ENCODE measurements around the gene MEGF6. TPM values are rescaled to one million over a fixed set of nuclear protein-coding genes. Genes with fewer than 3 reads are reported as not detected.
A peak's percentile ranks its signal among the peaks of the same experiment; 100 is the strongest.

The MEGF6 gene
- total and polyA plus RNA-seq, 9 of the 15 experiments (the other 6 are each of a cell fraction or from before 2014, with no cell fraction given): 0.03 to 1.7 (median 0.24) TPM; not detected in 3

GRCh38 chr1:3459940-3460671 is 151.2 kb downstream of the MEGF6 start:
- no peak overlapping the region for H3K4me2 ChIP-seq (ENCODE audit: insufficient read depth, low read length)
- H3K4me3 ChIP-seq: no peak overlapping the region
- ChIA-PET POLR2A (interaction anchor here (1.6 kb wide), 1 partner anchor 8 kb away, joined by 4 read pairs; no protein-coding TSS in a partner anchor), CTCF (ENCODE audit: low intra/inter-chr PET ratio) (no interaction called here)
- ATAC-seq (no peak; the same call in 2 of the 3 replicates), FAIRE-seq (no peak), DNase-seq (ENCODE audit: extremely low read depth in 1 of 4, low spot score in 3 of 4) (no peak)
- H3K36me3 ChIP-seq (ENCODE audit: control insufficient read depth, insufficient read depth, low read length): no peaks in the 10 kb centered on the region
- peaks cover 0 to 28% of the 10 kb centered on the region in 2 experiments; a peak in 2 of 5 replicates for H3K4me1 ChIP-seq (replicated peaks in 1 of 2; ENCODE audit: control insufficient read depth in 2 of 2, insufficient read depth in 2 of 2, low read length in 2 of 2)
- H3K9me3 ChIP-seq (replicated peaks; ENCODE audit: control insufficient read depth, insufficient read depth, low read depth, low read length): no peaks in the 10 kb centered on the region
- peaks cover 56% of the 10 kb centered on the region; the same call in 1 of the 2 replicates for H4K20me1 ChIP-seq (replicated peaks; ENCODE audit: control insufficient read depth, insufficient read depth, low read length)
- no peak overlapping the region for H3K27ac ChIP-seq (ENCODE audit: extremely low read depth, low read depth, low read length)
- no TSS peak for BruUV-seq (replicated peaks)
- intact Hi-C loops (cut with micrococcal nuclease): no loop called here
- no peak overlapping the region for H2AFZ ChIP-seq (ENCODE audit: low read depth, low read length)
- TF ChIP-seq ZFP36 (IDR thresholded peaks at IDR 0.05; ENCODE audit: low read depth, low read length, partially characterized antibody) (no peak), DACH1 (IDR thresholded peaks at IDR 0.05; ENCODE audit: partially characterized antibody) (no peak), POLR3A (IDR thresholded peaks at IDR 0.05; ENCODE audit: borderline replicate concordance, extremely low read depth, insufficient read depth, insufficient read length) (no peak), ZNF23 (CRISPR knock-in tag; IDR thresholded peaks at IDR 0.05) (no peak), HDAC6 (IDR thresholded peaks at IDR 0.05; ENCODE audit: low read depth, low read length) (no peak), PRDM10 (IDR thresholded peaks at IDR 0.05; ENCODE audit: partially characterized antibody) (peak; percentile 50), ZBTB5 (IDR thresholded peaks at IDR 0.05) (no peak), SMARCA4 (IDR thresholded peaks at IDR 0.05) (no peak)
- in situ Hi-C loops (cut with MboI): no loop called here
- H3K9me1 ChIP-seq (ENCODE audit: control insufficient read depth, insufficient read depth, low read length): no peaks in the 10 kb centered on the region
- H3K79me2 ChIP-seq (ENCODE audit: control insufficient read depth, insufficient read depth, low read length): no peaks in the 10 kb centered on the region
- H3K9ac ChIP-seq (ENCODE audit: insufficient read depth in 1 of 2, low read depth in 2 of 2, low read length in 2 of 2): no peak overlapping the region
- WGBS (ENCODE audit: insufficient coverage, low coverage, missing lambda C conversion rate): 5% methylated on average over 23 of the region's 23 CpGs
- H3K27me3 ChIP-seq (ENCODE audit: control insufficient read depth in 2 of 2, insufficient read depth in 2 of 2, low read length in 2 of 2): peaks cover 60 to 91% of the 10 kb centered on the region in 2 experiments; a peak in 4 of 5 replicates

Measured in K562 (cell line).